Smooth muscle cell (in vitro differentiated cells): ENCODE data around the gene ZNF280C. TPM values are rescaled to one million over a fixed set of nuclear protein-coding genes. Genes with fewer than 3 reads are reported as not detected.

Source experiments
- DNase-seq: peaks from one replicate; lab custom pipeline; 2025; ENCODE audit not compliant: unreplicated experiment; lab: John Stamatoyannopoulos, UW
- H2AFZ ChIP-seq: fragments of 200-600 bp; sonication (generic); 2 replicates; pipeline ENCODE4 v1.6.0; 2016; ENCODE audit warnings: antibody characterized with exemption, low read depth, mild to moderate bottlenecking
- H3F3A ChIP-seq: fragments of 200-600 bp; sonication (generic); 2 replicates; pipeline ENCODE4 v1.6.0; 2017; ENCODE audit warnings: antibody characterized with exemption, low read depth
- H3K27ac ChIP-seq: fragments of 200-600 bp; sonication (generic); 2 replicates; pipeline ENCODE4 v1.5.1; 2016; ENCODE audit warnings: low read depth, mild to moderate bottlenecking
- H3K27me3 ChIP-seq: fragments of 200-600 bp; sonication (generic); 2 replicates; pipeline ENCODE4 v1.6.1; 2016; ENCODE audit warnings: low read depth, mild to moderate bottlenecking
- H3K36me3 ChIP-seq: fragments of 200-600 bp; sonication (generic); 2 replicates; pipeline ENCODE4 v1.5.1; 2016; ENCODE audit warnings: low read depth
- H3K4me1 ChIP-seq: fragments of 200-600 bp; sonication (generic); 2 replicates; pipeline ENCODE4 v1.5.1; 2016; ENCODE audit warnings: low read depth
- H3K4me2 ChIP-seq: fragments of 200-600 bp; sonication (generic); 2 replicates; pipeline ENCODE4 v1.6.0; 2016; ENCODE audit warnings: mild to moderate bottlenecking
- H3K4me3 ChIP-seq: fragments of 200-600 bp; sonication (generic); 2 replicates; pipeline ENCODE4 v1.5.1; 2016; ENCODE audit warnings: mild to moderate bottlenecking
- H3K79me2 ChIP-seq: fragments of 200-600 bp; sonication (generic); 2 replicates; pipeline ENCODE4 v1.6.0; 2016; ENCODE audit warnings: low read depth, mild to moderate bottlenecking
- H3K9ac ChIP-seq: fragments of 200-600 bp; sonication (generic); 2 replicates; pipeline ENCODE4 v1.6.0; 2016; ENCODE audit warnings: low read depth
- H3K9me3 ChIP-seq: fragments of 200-600 bp; sonication (generic); replicated peaks from 2 replicates; pipeline ENCODE4 v1.5.1; 2016; ENCODE audit warnings: low read depth
- H4K20me1 ChIP-seq: fragments of 200-600 bp; sonication (generic); 2 replicates; pipeline ENCODE4 v1.6.0; 2016; ENCODE audit warnings: low read depth
- WGBS: methylation state at CpG from one replicate; pipeline ENCODE4 v1.1.7; 2016; ENCODE audit warnings: low lambda C conversion rate; 5-methylcytosine and 5-hydroxymethylcytosine counted together
- polyA plus RNA-seq: library from polyadenylated mRNA; unstranded; fragments of >200 nt; fragmentation: Nextera tagmentation; extraction: Ambion mirVana; gene quantifications from 2 replicates; pipeline ENCODE4 v1.2.1, GENCODE V29; 2016
- total RNA-seq: library from RNA; depleted of rRNA; stranded (reverse); fragments of >200 nt; gene quantifications from 2 replicates; pipeline ENCODE4 v1.2.3, GENCODE V29; 2014
- TF ChIP-seq, protein P1 (sequence below): fragments of 200-600 bp; sonication (generic); IDR thresholded peaks from 2 replicates; pipeline ENCODE4 v1.5.1; 2017; ENCODE audit warnings: borderline replicate concordance, mild to moderate bottlenecking, antibody characterized with exemption; ENCODE audit not compliant: insufficient read depth, poor library complexity, severe bottlenecking

ZNF280C gene
- total and polyA plus RNA-seq, 2 experiments from 2014 or later = 1.5 to 7.7 TPM

- Histone ChIP-seq H3K9me3 (no peaks in the 10 kb centered on the region), H3K79me2 (no peaks in the 10 kb centered on the region), H3K4me3 (no peak overlapping the region), H3K27me3 (no peaks in the 10 kb centered on the region), H2AFZ (no peak overlapping the region), H3K4me2 (no peak overlapping the region), H3K9ac (no peak overlapping the region), H3K27ac (no peak overlapping the region), H3F3A (no peaks in the 10 kb centered on the region), H4K20me1 (no peaks in the 10 kb centered on the region), H3K4me1 (no peaks in the 10 kb centered on the region), H3K36me3 (no peaks in the 10 kb centered on the region)
- WGBS = 75% methylated on average over 7 of the region's 7 CpGs
- TF ChIP-seq, protein P1, sequence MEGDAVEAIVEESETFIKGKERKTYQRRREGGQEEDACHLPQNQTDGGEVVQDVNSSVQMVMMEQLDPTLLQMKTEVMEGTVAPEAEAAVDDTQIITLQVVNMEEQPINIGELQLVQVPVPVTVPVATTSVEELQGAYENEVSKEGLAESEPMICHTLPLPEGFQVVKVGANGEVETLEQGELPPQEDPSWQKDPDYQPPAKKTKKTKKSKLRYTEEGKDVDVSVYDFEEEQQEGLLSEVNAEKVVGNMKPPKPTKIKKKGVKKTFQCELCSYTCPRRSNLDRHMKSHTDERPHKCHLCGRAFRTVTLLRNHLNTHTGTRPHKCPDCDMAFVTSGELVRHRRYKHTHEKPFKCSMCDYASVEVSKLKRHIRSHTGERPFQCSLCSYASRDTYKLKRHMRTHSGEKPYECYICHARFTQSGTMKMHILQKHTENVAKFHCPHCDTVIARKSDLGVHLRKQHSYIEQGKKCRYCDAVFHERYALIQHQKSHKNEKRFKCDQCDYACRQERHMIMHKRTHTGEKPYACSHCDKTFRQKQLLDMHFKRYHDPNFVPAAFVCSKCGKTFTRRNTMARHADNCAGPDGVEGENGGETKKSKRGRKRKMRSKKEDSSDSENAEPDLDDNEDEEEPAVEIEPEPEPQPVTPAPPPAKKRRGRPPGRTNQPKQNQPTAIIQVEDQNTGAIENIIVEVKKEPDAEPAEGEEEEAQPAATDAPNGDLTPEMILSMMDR = no peak
- no peak for DNase-seq
These were observed 72.2 kb downstream of the ZNF280C start for GRCh38 chrX:130196466-130196865.

GRCh38 chrX:130190801-130191200, 77.9 kb downstream of the ZNF280C start:
- Histone ChIP-seq H2AFZ (no peak overlapping the region), H3K9ac (no peak overlapping the region), H3K36me3 (no peaks in the 10 kb centered on the region), H4K20me1 (no peaks in the 10 kb centered on the region), H3K4me3 (no peak overlapping the region), H3K79me2 (no peaks in the 10 kb centered on the region), H3K27ac (no peak overlapping the region), H3F3A (no peaks in the 10 kb centered on the region), H3K4me2 (no peak overlapping the region), H3K9me3 (no peaks in the 10 kb centered on the region), H3K4me1 (no peaks in the 10 kb centered on the region), H3K27me3 (no peaks in the 10 kb centered on the region)
- TF ChIP-seq, protein P1 = no peak
- no peak for DNase-seq
- 79% methylated on average over 4 of the region's 4 CpGs for WGBS

DNA sequence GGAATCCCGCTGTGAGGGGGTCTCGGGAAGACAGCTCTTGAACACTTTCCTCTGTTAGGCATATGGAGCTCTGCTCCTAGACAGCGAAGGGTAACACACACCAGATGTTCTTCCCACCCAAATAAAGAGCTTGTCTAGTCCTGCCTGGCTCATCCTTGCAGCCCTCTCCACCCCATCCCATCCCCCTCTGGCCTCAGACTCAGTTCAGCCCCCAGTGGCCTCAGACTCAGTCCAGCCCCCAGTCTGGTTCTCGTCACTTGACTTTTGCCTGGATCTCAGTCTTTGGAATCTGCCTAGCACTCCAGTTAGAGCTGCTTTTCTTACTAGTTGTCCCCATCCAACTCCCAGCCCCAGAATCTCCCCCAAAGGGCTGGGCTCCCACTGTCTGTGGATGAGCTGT, 82.0 kb downstream of the ZNF280C start:
- no peak for DNase-seq

DNA sequence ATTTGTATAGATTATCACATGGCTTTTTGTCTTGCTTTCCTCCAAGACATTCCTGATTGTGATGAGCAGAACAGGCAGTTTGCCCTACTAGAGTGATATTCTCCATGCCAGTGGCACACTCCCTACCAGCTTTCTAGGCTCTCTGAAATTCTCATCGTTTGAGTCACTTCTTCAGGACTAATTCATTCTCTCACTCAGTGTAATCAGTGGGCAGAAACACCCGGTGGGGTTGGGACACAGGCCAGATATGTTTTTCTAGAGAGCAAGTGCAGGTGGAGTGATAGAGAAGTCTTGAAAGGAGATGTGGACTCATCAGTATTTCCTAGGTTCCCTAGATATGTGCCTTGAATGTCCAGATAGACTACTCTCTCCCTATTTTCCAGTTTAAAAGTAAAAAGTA, 83.8 kb downstream of the ZNF280C start:
- H2AFZ ChIP-seq = no peak overlapping the region
- no peak overlapping the region for H3K4me2 ChIP-seq
- H3K9ac ChIP-seq = no peak overlapping the region
- H3F3A ChIP-seq = no peaks in the 10 kb centered on the region
- no peaks in the 10 kb centered on the region for H3K36me3 ChIP-seq
- H3K27ac ChIP-seq = no peak overlapping the region
- H4K20me1 ChIP-seq = no peaks in the 10 kb centered on the region
- WGBS = 43% methylated on average over 2 of the region's 2 CpGs
- no peak overlapping the region for H3K4me3 ChIP-seq
- no peaks in the 10 kb centered on the region for H3K79me2 ChIP-seq
- TF ChIP-seq, protein P1 = no peak
- H3K4me1 ChIP-seq = no peaks in the 10 kb centered on the region
- DNase-seq = no peak
- no peaks in the 10 kb centered on the region for H3K27me3 ChIP-seq
- no peaks in the 10 kb centered on the region for H3K9me3 ChIP-seq

More for the DNA sequence above, 82.0 kb downstream of the ZNF280C start:
- Histone ChIP-seq H3K9me3 (no peaks in the 10 kb centered on the region), H4K20me1 (no peaks in the 10 kb centered on the region), H3K79me2 (no peaks in the 10 kb centered on the region), H3F3A (no peaks in the 10 kb centered on the region), H3K4me3 (no peak overlapping the region), H3K4me1 (no peaks in the 10 kb centered on the region), H2AFZ (no peak overlapping the region), H3K4me2 (no peak overlapping the region), H3K36me3 (no peaks in the 10 kb centered on the region), H3K27ac (no peak overlapping the region), H3K27me3 (no peaks in the 10 kb centered on the region), H3K9ac (no peak overlapping the region)
- TF ChIP-seq, protein P1 = no peak
- 43% methylated on average over 4 of the region's 4 CpGs for WGBS
